Activated naive CD8-positive, alpha-beta T cell treated with anti-CD3 and anti-CD28 coated beads, Interleukin-2, amount 10 ng/mL, durations not matched to agents 7 days and 5 days (primary cell): ENCODE measurements around the gene NCAPD3. TPM values are rescaled to one million over a fixed set of nuclear protein-coding genes. Genes with fewer than 3 reads are reported as not detected.
"Not testable (repeated sequence)": the region's sequence is repeated elsewhere in the genome, so short reads cannot be mapped to it uniquely, and the experiment has no call there.

Source experiments
- ATAC-seq: fragments of 150-1000 bp; cut with Tn5 transposase; one replicate; pipeline ENCODE4 v1.10.0; 2021; ENCODE audit warnings: low read depth, moderate library complexity
- POLR2A ChIA-PET: fragments of 350-600 bp; sonication (Branson Sonifier 250); formaldehyde crosslinking; loops from one replicate; lab custom pipeline; 2021; ENCODE audit warnings: antibody characterized with exemption; lab: Charles Lee
- DNase-seq: peaks from one replicate; pipeline ENCODE4 v3.0.0; 2021
- H3K27ac Mint-ChIP-seq: one replicate; pipeline ENCODE4 v1.8.0; 2022; ENCODE audit warnings: mild to moderate bottlenecking, mixed read lengths
- H3K27me3 Mint-ChIP-seq: one replicate; pipeline ENCODE4 v1.8.0; 2022; ENCODE audit warnings: mild to moderate bottlenecking, moderate library complexity, mixed read lengths
- H3K36me3 Mint-ChIP-seq: one replicate; pipeline ENCODE4 v1.8.0; 2021; ENCODE audit warnings: mild to moderate bottlenecking, mixed read lengths
- H3K4me1 Mint-ChIP-seq: one replicate; pipeline ENCODE4 v1.8.0; 2021; ENCODE audit warnings: mixed read lengths
- H3K4me3 Mint-ChIP-seq: one replicate; pipeline ENCODE4 v1.8.0; 2022; ENCODE audit warnings: mild to moderate bottlenecking, moderate library complexity, mixed read lengths
- H3K9me3 Mint-ChIP-seq: one replicate; pipeline ENCODE4 v1.8.0; 2021; ENCODE audit warnings: mixed read lengths
- total RNA-seq, 2 experiments: library from RNA; stranded (reverse); gene quantifications; one replicate each; pipeline ENCODE4 v1.2.3, GENCODE V29; 2021

NCAPD3 gene
- total RNA-seq, 2 experiments from 2014 or later: 114 to 115 TPM

DNA sequence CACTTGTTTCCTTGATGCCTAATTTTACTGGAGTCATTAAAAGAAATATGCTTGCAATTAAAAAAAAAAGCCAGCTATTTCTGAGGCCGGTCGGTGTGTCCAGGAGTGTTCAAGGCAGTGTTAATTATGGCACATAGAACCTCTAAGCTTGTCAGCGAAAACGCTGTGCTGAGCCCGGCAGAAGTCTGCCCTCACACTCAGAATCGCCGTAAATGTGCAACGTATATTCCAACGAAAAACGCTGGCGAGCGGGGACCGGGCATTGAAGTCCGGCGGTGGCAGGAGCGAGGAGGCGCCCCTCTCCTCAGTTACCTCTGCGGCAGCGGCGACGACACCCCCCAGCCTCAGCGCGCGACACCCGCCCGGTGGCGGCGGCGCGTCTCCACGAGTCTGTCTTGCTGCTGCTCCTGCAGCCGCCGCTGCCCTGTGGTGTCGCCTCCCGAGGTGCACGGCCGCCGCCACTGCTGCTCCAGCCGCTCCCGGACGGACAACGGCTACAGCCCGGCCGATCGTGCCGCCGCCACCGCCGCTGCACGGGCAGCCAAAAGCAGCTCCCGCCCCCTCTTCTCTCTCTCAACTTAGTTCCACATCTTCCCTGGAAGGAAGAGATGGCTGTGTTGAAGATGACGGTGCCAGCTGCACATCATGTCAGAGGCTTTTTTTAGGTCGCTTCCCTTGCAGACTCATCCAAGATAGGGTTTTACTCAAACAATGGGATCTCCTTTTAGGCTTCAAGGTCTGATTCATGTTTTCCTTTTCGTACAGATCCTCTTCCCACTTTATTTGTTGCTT is 98.9 kb downstream of the NCAPD3 start:
- peak; percentile 39 for DNase-seq
- Mint-ChIP-seq H3K27ac (no peak overlapping the region), H3K4me3 (peak overlapping the region; percentile 67), H3K9me3 (no peaks in the 10 kb centered on the region), H3K4me1 (peaks cover 20% of the 10 kb centered on the region), H3K27me3 (peaks cover 27% of the 10 kb centered on the region), H3K36me3 (peaks cover 12% of the 10 kb centered on the region)
- ATAC-seq: peak; percentile 60
- POLR2A ChIA-PET: no interaction called here

DNA sequence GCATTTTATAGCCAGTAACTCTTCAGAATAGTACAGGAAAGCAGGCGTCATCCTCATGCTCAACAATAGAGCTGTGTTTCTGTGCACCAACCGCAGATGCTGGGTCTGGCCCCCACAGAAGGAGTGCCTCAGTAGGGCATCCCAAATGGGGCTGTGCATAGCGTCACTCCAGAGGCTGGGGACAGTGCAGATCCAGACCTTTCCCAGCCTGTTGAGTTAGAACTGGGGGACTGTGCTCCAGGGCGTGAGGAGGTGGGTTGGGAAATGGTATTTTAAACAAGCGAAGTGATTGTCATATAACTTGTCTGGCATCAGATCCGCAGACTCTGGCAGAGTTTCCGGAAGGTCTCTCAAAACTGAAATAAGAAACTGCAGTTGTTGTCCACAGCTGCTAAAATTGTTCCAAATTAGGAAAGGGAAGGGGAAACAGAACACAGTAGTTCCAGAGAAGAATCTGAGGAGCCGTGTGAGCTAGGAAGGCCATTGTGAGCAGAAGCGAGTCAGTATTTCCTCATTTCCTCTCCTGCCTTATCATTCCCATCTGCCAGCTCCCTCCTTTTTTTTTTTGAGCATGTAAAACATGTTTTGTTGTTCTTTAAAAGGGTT is 102.7 kb downstream of the NCAPD3 start:
- no peaks in the 10 kb centered on the region for H3K9me3 Mint-ChIP-seq
- ATAC-seq (no peak), DNase-seq (no peak)
- H3K4me3 Mint-ChIP-seq: no peak overlapping the region
- peaks cover 10% of the 10 kb centered on the region for H3K36me3 Mint-ChIP-seq
- peaks cover 27% of the 10 kb centered on the region for H3K27me3 Mint-ChIP-seq
- H3K27ac Mint-ChIP-seq: no peak overlapping the region
- H3K4me1 Mint-ChIP-seq: peaks cover 12% of the 10 kb centered on the region
- POLR2A ChIA-PET: interaction anchor here (0.7 kb wide), 1 partner anchor 61 kb away, joined by 3 read pairs; no protein-coding TSS in a partner anchor

DNA sequence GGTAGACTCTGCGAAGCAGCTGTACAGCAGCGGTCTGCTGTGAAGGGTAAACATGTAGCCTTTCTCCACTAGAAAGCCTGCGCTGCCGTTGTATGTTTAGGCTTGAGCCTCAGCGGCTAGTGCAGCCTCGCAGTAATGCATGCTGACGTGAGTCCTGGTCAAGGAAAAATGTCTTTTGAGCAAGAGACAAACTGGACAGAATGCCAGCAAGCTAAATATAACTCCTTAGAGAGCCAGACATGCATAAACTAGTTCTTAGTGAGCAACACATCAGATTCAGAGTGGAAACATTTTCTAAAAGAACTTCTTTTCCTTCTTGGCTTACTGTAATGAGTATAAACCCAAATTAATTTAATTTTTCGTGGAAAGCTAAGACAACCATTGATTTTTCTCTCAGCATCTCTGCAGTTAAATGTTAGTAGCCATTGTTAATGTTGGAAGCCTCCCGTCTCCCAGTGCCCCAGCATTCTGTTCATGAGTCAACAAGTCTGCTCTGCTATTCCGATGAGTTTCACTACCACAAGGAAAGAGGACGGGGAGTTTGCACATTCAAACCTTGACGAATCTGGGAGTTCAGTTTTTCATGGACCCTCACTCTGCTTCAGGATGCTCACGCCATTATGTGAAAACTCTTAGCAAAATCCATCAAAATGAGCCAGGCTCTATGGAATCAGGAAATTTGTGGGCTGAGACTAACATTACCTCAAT is 103.5 kb downstream of the NCAPD3 start:
- peaks cover 7% of the 10 kb centered on the region for H3K36me3 Mint-ChIP-seq
- no peak overlapping the region for H3K27ac Mint-ChIP-seq
- H3K27me3 Mint-ChIP-seq: peaks cover 21% of the 10 kb centered on the region
- POLR2A ChIA-PET: no interaction called here
- no peak for ATAC-seq
- H3K4me3 Mint-ChIP-seq: no peak overlapping the region
- DNase-seq: no peak
- peaks cover 6% of the 10 kb centered on the region for H3K4me1 Mint-ChIP-seq
- H3K9me3 Mint-ChIP-seq: no peaks in the 10 kb centered on the region

DNA sequence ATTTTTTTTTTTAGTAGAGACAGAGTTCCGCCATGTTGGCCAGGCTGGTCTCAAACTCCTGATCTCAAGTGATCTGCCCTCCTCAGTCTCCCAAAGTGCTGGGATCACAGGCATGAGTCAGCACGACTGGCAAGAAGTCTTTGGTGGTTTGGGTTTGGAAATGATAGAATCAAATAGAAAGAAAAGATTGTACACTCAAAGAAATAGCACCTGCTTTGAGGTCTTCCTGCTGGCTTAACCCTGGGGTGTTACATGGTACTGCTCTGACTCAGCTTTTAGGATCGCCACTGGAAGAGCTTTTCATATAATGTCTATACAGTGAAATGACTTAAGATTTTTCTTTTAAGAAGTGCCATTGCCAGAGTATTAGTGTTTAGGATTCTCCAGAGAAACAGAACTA is 104.7 kb downstream of the NCAPD3 start:
- peaks cover 3% of the 10 kb centered on the region for H3K36me3 Mint-ChIP-seq
- POLR2A ChIA-PET: no interaction called here
- no peak for DNase-seq
- peaks cover 15% of the 10 kb centered on the region for H3K27me3 Mint-ChIP-seq
- no peak overlapping the region for H3K4me3 Mint-ChIP-seq
- no peaks in the 10 kb centered on the region for H3K9me3 Mint-ChIP-seq
- peaks cover 2% of the 10 kb centered on the region for H3K4me1 Mint-ChIP-seq
- ATAC-seq: no peak
- H3K27ac Mint-ChIP-seq: no peak overlapping the region

DNA sequence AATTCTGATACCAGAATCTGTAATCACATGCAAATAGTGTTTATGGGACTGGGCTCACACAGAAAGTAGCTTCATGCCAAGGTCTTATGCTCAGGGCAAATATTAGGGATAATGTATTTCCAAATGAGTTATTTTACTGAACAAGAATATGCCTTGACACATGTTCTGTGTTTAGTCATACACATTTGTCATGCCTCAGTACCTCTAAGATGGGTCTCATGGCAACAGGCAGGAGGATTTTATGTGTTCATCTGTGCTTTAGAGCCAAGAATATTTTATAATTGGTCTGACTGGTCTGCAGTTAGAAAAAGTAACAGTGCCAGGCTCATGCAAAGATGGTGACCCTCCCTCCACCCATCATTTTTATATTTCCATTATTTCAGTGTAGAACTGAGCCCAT is 105.8 kb downstream of the NCAPD3 start:
- no peak for DNase-seq
- POLR2A ChIA-PET: no interaction called here
- Mint-ChIP-seq H3K27me3 (peaks cover 6% of the 10 kb centered on the region), H3K4me3 (no peak overlapping the region), H3K36me3 (no peaks in the 10 kb centered on the region), H3K4me1 (peaks cover 1% of the 10 kb centered on the region), H3K27ac (no peak overlapping the region), H3K9me3 (no peaks in the 10 kb centered on the region)
- ATAC-seq: no peak

DNA sequence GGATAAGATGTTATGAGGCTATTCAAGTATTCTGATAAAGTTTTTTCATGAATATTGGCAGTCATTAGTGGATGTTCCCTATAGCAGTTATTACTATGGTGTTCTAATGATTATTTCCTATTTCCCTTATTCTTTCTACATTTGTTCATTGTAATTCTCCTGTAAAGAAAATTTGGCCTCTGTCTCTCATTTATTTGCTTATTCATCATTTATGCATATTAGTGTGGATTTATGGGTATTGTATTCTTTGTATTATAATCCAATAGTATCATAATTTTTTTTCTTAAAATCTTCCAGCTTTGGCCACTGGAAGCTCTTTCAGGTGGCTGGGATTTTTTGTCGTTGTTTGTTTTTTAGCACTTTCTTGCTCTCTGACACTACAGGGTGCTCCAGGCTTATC is 107.6 kb downstream of the NCAPD3 start:
- H3K36me3 Mint-ChIP-seq: peaks cover 1% of the 10 kb centered on the region
- peaks cover 4% of the 10 kb centered on the region for H3K27me3 Mint-ChIP-seq
- peaks cover 3% of the 10 kb centered on the region for H3K9me3 Mint-ChIP-seq
- H3K4me3 Mint-ChIP-seq: no peak overlapping the region
- H3K27ac Mint-ChIP-seq: no peak overlapping the region
- H3K4me1 Mint-ChIP-seq: peaks cover 1% of the 10 kb centered on the region
- no peak for ATAC-seq
- no peak for DNase-seq
- POLR2A ChIA-PET: no interaction called here

DNA sequence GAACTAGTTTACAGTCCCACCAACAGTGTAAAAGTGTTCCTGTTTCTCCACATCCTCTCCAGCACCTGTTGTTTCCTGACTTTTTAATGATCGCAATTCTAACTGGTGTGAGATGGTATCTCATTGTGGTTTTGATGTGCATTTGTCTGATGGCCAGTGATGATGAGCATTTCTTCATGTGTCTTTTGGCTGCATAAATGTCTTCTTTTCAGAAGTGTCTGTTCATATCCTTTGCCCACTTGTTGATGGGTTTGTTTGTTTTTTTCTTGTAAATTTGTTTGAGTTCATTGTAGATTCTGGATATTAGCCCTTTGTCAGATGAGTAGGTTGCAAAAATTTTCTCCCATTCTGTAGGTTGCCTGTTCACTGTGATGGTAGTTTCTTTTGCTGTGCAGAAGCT is 110.0 kb downstream of the NCAPD3 start:
- POLR2A ChIA-PET, H3K27ac Mint-ChIP-seq, H3K9me3 Mint-ChIP-seq, ATAC-seq, H3K4me1 Mint-ChIP-seq, DNase-seq, H3K27me3 Mint-ChIP-seq, H3K36me3 Mint-ChIP-seq, H3K4me3 Mint-ChIP-seq: not testable (repeated sequence)

DNA sequence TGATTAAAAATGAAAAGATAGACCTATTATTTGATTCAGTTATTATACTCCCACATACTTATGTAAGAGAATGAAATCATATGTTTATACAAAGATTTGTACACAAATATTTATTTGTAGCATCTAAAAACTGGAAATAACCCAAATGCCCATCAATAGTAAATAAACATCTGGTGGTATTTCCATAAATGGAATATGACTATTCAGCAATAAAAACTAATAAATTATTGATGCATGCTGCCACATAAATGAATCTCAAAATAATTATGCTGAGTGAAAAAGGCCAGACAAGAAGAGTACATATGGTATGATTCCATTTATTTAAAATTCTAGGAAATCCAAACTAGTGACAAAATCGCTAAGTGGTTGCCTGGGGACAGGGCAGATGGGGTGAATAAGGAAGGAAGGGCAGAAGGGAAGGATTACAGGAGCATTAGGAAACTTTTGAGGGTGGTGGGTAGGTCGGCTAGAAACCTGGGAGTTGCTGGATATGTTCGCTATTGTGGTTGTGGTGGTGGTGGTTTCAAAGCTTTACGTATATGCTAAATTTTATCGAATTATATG is 113.4 kb downstream of the NCAPD3 start:
- no peak for ATAC-seq
- no peak overlapping the region for H3K4me3 Mint-ChIP-seq
- no peak for DNase-seq
- H3K36me3 Mint-ChIP-seq: peaks cover 6% of the 10 kb centered on the region
- H3K27ac Mint-ChIP-seq: no peak overlapping the region
- POLR2A ChIA-PET: no interaction called here
- H3K4me1 Mint-ChIP-seq: no peaks in the 10 kb centered on the region
- H3K9me3 Mint-ChIP-seq: peaks cover 15% of the 10 kb centered on the region
- H3K27me3 Mint-ChIP-seq: peaks cover 7% of the 10 kb centered on the region

Other genes with a start within 250 kb of the NCAPD3 start
- 10 to 100 TPM; 21.1 to 23.7 TPM for gene JAM3, start 154.9 kb downstream of the NCAPD3 start, total RNA-seq
- 10 to 100 TPM; 75.8 to 76.3 TPM for gene VPS26B, start 704 bp upstream of the NCAPD3 start, total RNA-seq
- 10 to 100 TPM; 65.8 to 66.8 TPM for gene THYN1, start 29.4 kb upstream of the NCAPD3 start, total RNA-seq
- 10 to 100 TPM; 29.0 to 29.5 TPM for gene ACAD8, start 29.6 kb upstream of the NCAPD3 start, total RNA-seq
- gene GLB1L3, start 52.4 kb upstream of the NCAPD3 start, total RNA-seq: 1 to 10 TPM; 5.2 to 6.1 TPM
- 1 to 10 TPM; 1.6 to 1.7 TPM for gene GLB1L2, start 108.0 kb upstream of the NCAPD3 start, total RNA-seq
- gene B3GAT1, start 188.3 kb upstream of the NCAPD3 start, total RNA-seq: under 1 TPM; 0.44 to 0.60 TPM